Mesendoderm (in vitro differentiated cells): Measurements from ENCODE around the gene CARMIL1.
"Not testable (repeated sequence)": the region's sequence is repeated elsewhere in the genome, so short reads cannot be mapped to it uniquely, and the experiment has no call there.

Source experiments
- DNase-seq: peaks from one replicate; pipeline ENCODE4 v3.0.0; 2013
- H2AK5ac ChIP-seq: 2 replicates; pipeline ENCODE4 v1.6.1; 2013; ENCODE audit warnings: low read length, inconsistent platforms
- H2BK120ac ChIP-seq: 2 replicates; pipeline ENCODE4 v1.6.1; 2013; ENCODE audit warnings: low read depth, mild to moderate bottlenecking, low read length, moderate library complexity, mixed read lengths
- H2BK15ac ChIP-seq: replicated peaks from 2 replicates; pipeline ENCODE4 v1.6.1; 2013; ENCODE audit warnings: low read depth, mild to moderate bottlenecking, moderate library complexity
- H2BK5ac ChIP-seq: 2 replicates; pipeline ENCODE4 v1.6.1; 2013; ENCODE audit warnings: low read length, inconsistent platforms
- H3K18ac ChIP-seq: 2 replicates; pipeline ENCODE4 v1.6.1; 2013; ENCODE audit warnings: mild to moderate bottlenecking, low read length, mixed read lengths
- H3K23ac ChIP-seq: one replicate; pipeline ENCODE4 v1.6.1; 2013; ENCODE audit warnings: low read length
- H3K27ac ChIP-seq: 2 replicates; pipeline ENCODE4 v1.5.1; 2013; ENCODE audit warnings: low read depth, mild to moderate bottlenecking, inconsistent platforms, low read length, moderate library complexity
- H3K27me3 ChIP-seq: 2 replicates; pipeline ENCODE4 v1.6.1; 2013; ENCODE audit warnings: low read length, control low read depth, mild to moderate bottlenecking, inconsistent platforms; ENCODE audit not compliant: insufficient read depth, poor library complexity
- H3K36me3 ChIP-seq: 2 replicates; pipeline ENCODE4 v1.6.1; 2013; ENCODE audit warnings: low read length, inconsistent platforms; ENCODE audit not compliant: control insufficient read depth, insufficient read depth
- H3K4ac ChIP-seq: one replicate; pipeline ENCODE4 v1.6.1; 2013; ENCODE audit warnings: low read depth, mild to moderate bottlenecking, low read length, moderate library complexity
- H3K4me1 ChIP-seq: 2 replicates; pipeline ENCODE4 v1.6.1; 2013; ENCODE audit warnings: low read depth, low read length, inconsistent platforms; ENCODE audit not compliant: control insufficient read depth
- H3K4me2 ChIP-seq: 2 replicates; pipeline ENCODE4 v1.6.1; 2013; ENCODE audit warnings: low read length
- H3K4me3 ChIP-seq: 2 replicates; pipeline ENCODE4 v1.5.1; 2013; ENCODE audit warnings: mild to moderate bottlenecking, low read length
- H3K56ac ChIP-seq: one replicate; pipeline ENCODE4 v1.6.1; 2013; ENCODE audit warnings: low read length
- H3K79me1 ChIP-seq: 2 replicates; pipeline ENCODE4 v1.6.1; 2013; ENCODE audit warnings: low read length, inconsistent platforms
- H3K79me2 ChIP-seq: 2 replicates; pipeline ENCODE4 v1.6.1; 2013; ENCODE audit warnings: mild to moderate bottlenecking, low read length; ENCODE audit not compliant: control insufficient read depth, insufficient read depth
- H3K9ac ChIP-seq: 2 replicates; pipeline ENCODE4 v1.6.1; 2013; ENCODE audit warnings: low read length, inconsistent platforms
- H4K5ac ChIP-seq: one replicate; pipeline ENCODE4 v1.6.1; 2013; ENCODE audit warnings: low read length
- H4K8ac ChIP-seq: one replicate; pipeline ENCODE4 v1.6.1; 2013; ENCODE audit warnings: low read depth, mild to moderate bottlenecking, control low read depth, low read length, moderate library complexity
- WGBS: extraction: QIAGEN DNeasy Blood & Tissue Kit; methylation state at CpG from one replicate; pipeline ENCODE4 v1.1.7; 2013; ENCODE audit warnings: low lambda C conversion rate, missing lambda C conversion rate; ENCODE audit not compliant: insufficient coverage; ENCODE audit errors: extremely low coverage; 5-methylcytosine and 5-hydroxymethylcytosine counted together

CARMIL1 gene

DNA sequence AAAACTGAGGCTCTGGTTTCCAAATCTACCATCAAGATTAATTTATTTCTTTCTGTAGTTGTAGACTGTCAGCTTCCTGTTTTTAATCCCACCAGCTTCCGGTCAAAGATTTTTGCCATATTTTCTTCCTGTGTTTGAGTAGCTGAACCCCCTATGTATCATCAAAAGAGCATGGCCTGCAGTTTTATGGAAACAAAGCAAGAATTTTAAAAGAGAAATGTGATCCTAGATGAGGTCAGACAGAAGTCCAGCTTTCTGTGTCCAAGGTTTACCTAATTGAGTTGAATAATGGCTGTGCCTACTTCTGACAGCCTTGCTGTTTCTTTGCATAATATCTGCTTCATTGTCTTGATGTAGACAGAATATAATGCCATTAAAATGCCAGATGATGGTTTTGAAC, 163.7 kb downstream of the CARMIL1 start:
- DNase-seq, result no peak
- H3K79me1 ChIP-seq, result no peaks in the 10 kb centered on the region
- H3K18ac ChIP-seq, result no peak overlapping the region

DNA sequence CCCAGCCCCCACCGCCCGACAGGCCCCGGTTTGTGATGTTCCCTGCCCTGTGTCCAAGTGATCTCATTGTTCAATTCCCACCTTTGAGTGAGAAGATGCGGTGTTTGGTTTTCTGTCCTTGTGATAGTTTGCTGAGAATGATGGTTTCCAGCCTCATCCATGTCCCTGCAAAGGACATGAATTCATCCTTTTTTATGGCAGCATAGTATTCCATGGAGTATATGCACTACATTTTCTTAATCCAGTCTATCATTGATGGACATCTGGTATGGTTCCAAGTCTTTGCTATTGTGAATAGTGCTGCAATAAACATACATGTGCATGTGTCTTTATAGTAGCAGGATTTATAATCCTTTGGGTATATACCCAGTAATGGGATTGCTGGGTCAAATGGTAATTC, 165.3 kb downstream of the CARMIL1 start:
- H4K8ac ChIP-seq, H3K4me3 ChIP-seq, H4K5ac ChIP-seq, H3K23ac ChIP-seq, H2BK15ac ChIP-seq, H3K18ac ChIP-seq, H2AK5ac ChIP-seq, H3K4me1 ChIP-seq, H3K9ac ChIP-seq, H2BK5ac ChIP-seq, H3K4ac ChIP-seq, DNase-seq, H3K79me2 ChIP-seq, H2BK120ac ChIP-seq, H3K79me1 ChIP-seq, H3K27ac ChIP-seq, H3K4me2 ChIP-seq, H3K27me3 ChIP-seq, H3K56ac ChIP-seq, H3K36me3 ChIP-seq: not testable (repeated sequence)
- no CpG with 5 or more reads among the region's 4 CpGs for WGBS

More for the DNA sequence above, 163.7 kb downstream of the CARMIL1 start:
- no CpG with 5 or more reads among the region's 1 CpG for WGBS
- no peak overlapping the region for H2BK15ac ChIP-seq
- no peak overlapping the region for H3K9ac ChIP-seq
- no peak overlapping the region for H3K4me2 ChIP-seq
- no peak overlapping the region for H2AK5ac ChIP-seq
- no peaks in the 10 kb centered on the region for H3K27me3 ChIP-seq
- H3K36me3 ChIP-seq, result no peaks in the 10 kb centered on the region
- H3K4me3 ChIP-seq, result no peak overlapping the region
- no peaks in the 10 kb centered on the region for H3K4me1 ChIP-seq
- no peak overlapping the region for H2BK5ac ChIP-seq
- no peak overlapping the region for H3K23ac ChIP-seq
- H3K56ac ChIP-seq, result no peak overlapping the region
- no peak overlapping the region for H3K27ac ChIP-seq
- no peaks in the 10 kb centered on the region for H3K79me2 ChIP-seq
- H3K4ac ChIP-seq, result no peak overlapping the region
- H2BK120ac ChIP-seq, result no peak overlapping the region
- H4K8ac ChIP-seq, result no peak overlapping the region
- H4K5ac ChIP-seq, result no peak overlapping the region

GRCh38 chr6:25446830-25447569, 167.8 kb downstream of the CARMIL1 start:
- H4K5ac ChIP-seq, result no peak overlapping the region
- no CpG with 5 or more reads among the region's 2 CpGs for WGBS

GRCh38 chr6:25447570-25447929, 168.4 kb downstream of the CARMIL1 start:
- no CpG with 5 or more reads among the region's 1 CpG for WGBS
- no peak overlapping the region for H4K5ac ChIP-seq
- H3K9ac ChIP-seq, result no peak overlapping the region
- H3K4me3 ChIP-seq, result no peak overlapping the region
- no peak overlapping the region for H2BK120ac ChIP-seq
- H3K4me2 ChIP-seq, result no peak overlapping the region
- H2BK15ac ChIP-seq, result no peak overlapping the region
- no peaks in the 10 kb centered on the region for H3K79me1 ChIP-seq
- no peaks in the 10 kb centered on the region for H3K79me2 ChIP-seq
- H4K8ac ChIP-seq, result no peak overlapping the region
- no peak overlapping the region for H3K18ac ChIP-seq
- H3K4me1 ChIP-seq, result peaks cover 5% of the 10 kb centered on the region
- no peaks in the 10 kb centered on the region for H3K27me3 ChIP-seq
- H3K23ac ChIP-seq, result no peak overlapping the region
- H2BK5ac ChIP-seq, result no peak overlapping the region
- H3K4ac ChIP-seq, result no peak overlapping the region
- DNase-seq, result no peak
- H3K56ac ChIP-seq, result no peak overlapping the region
- H3K27ac ChIP-seq, result no peak overlapping the region
- no peaks in the 10 kb centered on the region for H3K36me3 ChIP-seq
- no peak overlapping the region for H2AK5ac ChIP-seq

More at GRCh38 chr6:25446830-25447569, 167.8 kb downstream of the CARMIL1 start:
- H3K79me1 ChIP-seq, result no peaks in the 10 kb centered on the region
- no peak overlapping the region for H3K18ac ChIP-seq
- H2BK15ac ChIP-seq, result no peak overlapping the region
- no peak overlapping the region for H3K27ac ChIP-seq
- no peak overlapping the region for H2BK120ac ChIP-seq
- no peak overlapping the region for H4K8ac ChIP-seq
- H3K79me2 ChIP-seq, result no peaks in the 10 kb centered on the region
- H3K4ac ChIP-seq, result no peak overlapping the region
- peaks cover 5% of the 10 kb centered on the region for H3K4me1 ChIP-seq
- no peak overlapping the region for H3K4me3 ChIP-seq
- no peak overlapping the region for H2AK5ac ChIP-seq
- no peak overlapping the region for H3K4me2 ChIP-seq
- H3K27me3 ChIP-seq, result no peaks in the 10 kb centered on the region
- H2BK5ac ChIP-seq, result no peak overlapping the region
- H3K36me3 ChIP-seq, result no peaks in the 10 kb centered on the region
- DNase-seq, result no peak
- no peak overlapping the region for H3K56ac ChIP-seq
- no peak overlapping the region for H3K9ac ChIP-seq
- no peak overlapping the region for H3K23ac ChIP-seq

DNA sequence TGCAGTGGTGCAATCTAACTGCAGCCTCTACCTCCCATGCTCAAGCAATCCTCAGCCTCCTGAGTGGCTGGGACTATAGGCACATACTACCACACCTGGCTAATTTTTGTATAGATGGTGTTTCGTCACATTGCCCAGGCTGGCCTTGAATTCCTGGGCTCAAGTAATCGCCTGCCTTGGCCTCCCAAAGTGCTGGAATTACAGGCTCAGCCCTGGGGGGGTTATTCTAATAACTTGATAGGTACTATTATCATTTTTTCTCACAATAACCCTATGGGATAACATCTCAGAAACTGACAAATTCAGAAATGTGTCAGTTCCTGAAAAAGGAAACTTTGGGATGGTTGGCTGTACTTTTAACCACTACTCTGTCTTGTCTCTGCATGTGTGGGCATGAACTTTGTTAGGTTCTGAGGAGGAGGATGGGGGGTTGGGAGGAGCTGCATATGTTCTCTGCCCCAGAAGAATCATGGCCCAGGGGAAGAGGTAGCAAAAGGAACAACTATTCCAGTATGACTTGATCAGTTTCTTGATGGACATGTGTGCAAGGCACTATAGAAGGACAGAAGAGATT, 169.9 kb downstream of the CARMIL1 start:
- Histone ChIP-seq H3K27ac (no peak overlapping the region), H3K23ac (no peak overlapping the region), H3K4me1 (peaks cover 5% of the 10 kb centered on the region), H3K27me3 (no peaks in the 10 kb centered on the region), H3K4ac (no peak overlapping the region), H3K79me2 (no peaks in the 10 kb centered on the region), H2AK5ac (no peak overlapping the region), H3K18ac (peak overlapping the region; percentile 31), H3K79me1 (no peaks in the 10 kb centered on the region), H3K56ac (no peak overlapping the region), H2BK120ac (no peak overlapping the region), H3K36me3 (no peaks in the 10 kb centered on the region), H3K4me3 (no peak overlapping the region), H3K4me2 (no peak overlapping the region), H3K9ac (no peak overlapping the region), H2BK15ac (no peak overlapping the region), H4K5ac (no peak overlapping the region), H4K8ac (no peak overlapping the region), H2BK5ac (no peak overlapping the region)
- no peak for DNase-seq
- no CpG with 5 or more reads among the region's 2 CpGs for WGBS

GRCh38 chr6:25449774-25450173, 170.6 kb downstream of the CARMIL1 start:
- DNase-seq, result peak; percentile 67
- Histone ChIP-seq H3K36me3 (no peaks in the 10 kb centered on the region), H3K23ac (no peak overlapping the region), H4K5ac (no peak overlapping the region), H3K4me2 (no peak overlapping the region), H3K56ac (no peak overlapping the region), H2BK5ac (no peak overlapping the region), H3K4me1 (peaks cover 5% of the 10 kb centered on the region), H3K18ac (no peak overlapping the region), H2BK15ac (no peak overlapping the region), H3K27me3 (no peaks in the 10 kb centered on the region), H3K27ac (no peak overlapping the region), H2BK120ac (no peak overlapping the region), H3K79me2 (no peaks in the 10 kb centered on the region), H4K8ac (no peak overlapping the region), H3K9ac (no peak overlapping the region), H2AK5ac (no peak overlapping the region), H3K4me3 (no peak overlapping the region), H3K4ac (no peak overlapping the region), H3K79me1 (no peaks in the 10 kb centered on the region)
- no CpG with 5 or more reads among the region's 4 CpGs for WGBS
